NCI-H2029 treated with DMSO at 0.1 percent for 48 hours (cell line): Measurements from ENCODE around the gene PDE6A.
A peak's percentile ranks its signal among the peaks of the same experiment; 100 is the strongest.
"Not testable (repeated sequence)": the region's sequence is repeated elsewhere in the genome, so short reads cannot be mapped to it uniquely, and the experiment has no call there.

Source experiments
- DNase-seq: peaks from one replicate; lab custom pipeline; 2025; lab: John Stamatoyannopoulos, UW

Gene PDE6A

GRCh38 chr5:149860801-149861322 lies 83.7 kb downstream of the PDE6A start:
- DNase-seq = no peak

- no peak for DNase-seq
These were observed 84.8 kb downstream of the PDE6A start for GRCh38 chr5:149859746-149860145.

GRCh38 chr5:149858481-149858880 lies 86.1 kb downstream of the PDE6A start:
- DNase-seq = not testable (repeated sequence)

- DNase-seq = peak; percentile 78
These were observed 87.1 kb downstream of the PDE6A start for GRCh38 chr5:149857499-149857898.

- DNase-seq = peak; percentile 27
These were observed 89.2 kb downstream of the PDE6A start for GRCh38 chr5:149855366-149855765.

DNA sequence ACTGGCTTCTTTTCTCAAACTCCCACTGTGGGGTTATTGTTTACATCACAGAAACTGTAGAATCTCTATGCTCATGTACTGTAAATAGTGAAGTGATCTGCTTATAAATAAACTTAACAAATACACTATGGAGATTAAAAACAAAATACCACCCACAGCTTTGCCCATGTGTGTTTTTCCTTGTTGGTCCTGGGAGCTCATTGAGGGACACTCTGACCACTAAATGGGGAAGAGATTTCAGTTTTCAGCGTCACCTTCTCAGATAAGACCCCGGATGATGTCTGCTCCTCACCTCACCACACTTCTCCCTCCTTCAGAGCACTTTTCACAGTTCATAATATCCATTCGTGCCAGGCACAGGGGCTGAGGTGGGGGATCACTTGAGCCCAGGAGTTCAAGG lies 89.7 kb downstream of the PDE6A start:
- DNase-seq = no peak

DNA sequence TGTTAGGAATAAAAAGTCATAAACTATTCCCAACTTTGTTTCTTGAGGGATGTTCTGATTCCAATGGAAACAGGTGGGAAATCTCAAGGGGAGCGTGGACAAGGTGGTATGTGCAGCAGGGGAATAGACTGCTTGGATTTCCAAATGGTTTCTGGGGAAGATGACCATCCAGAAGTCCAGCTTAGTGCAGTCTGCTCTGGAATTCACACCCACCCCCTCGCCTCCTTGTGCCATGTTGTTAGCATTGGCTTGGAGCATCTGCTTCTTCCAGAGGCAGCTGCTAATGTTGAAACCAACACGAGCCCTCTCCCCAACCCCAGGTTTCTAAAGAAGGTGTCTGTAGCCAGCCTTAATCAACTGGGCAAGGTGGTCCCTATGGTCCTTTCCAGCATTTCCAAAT lies 90.9 kb downstream of the PDE6A start:
- no peak for DNase-seq

- no peak for DNase-seq
These were observed 91.3 kb downstream of the PDE6A start for GRCh38 chr5:149853331-149853648.

GRCh38 chr5:149852641-149853330 lies 91.8 kb downstream of the PDE6A start:
- no peak for DNase-seq

- no peak for DNase-seq
These were observed 93.4 kb downstream of the PDE6A start for GRCh38 chr5:149851211-149851610.

DNA sequence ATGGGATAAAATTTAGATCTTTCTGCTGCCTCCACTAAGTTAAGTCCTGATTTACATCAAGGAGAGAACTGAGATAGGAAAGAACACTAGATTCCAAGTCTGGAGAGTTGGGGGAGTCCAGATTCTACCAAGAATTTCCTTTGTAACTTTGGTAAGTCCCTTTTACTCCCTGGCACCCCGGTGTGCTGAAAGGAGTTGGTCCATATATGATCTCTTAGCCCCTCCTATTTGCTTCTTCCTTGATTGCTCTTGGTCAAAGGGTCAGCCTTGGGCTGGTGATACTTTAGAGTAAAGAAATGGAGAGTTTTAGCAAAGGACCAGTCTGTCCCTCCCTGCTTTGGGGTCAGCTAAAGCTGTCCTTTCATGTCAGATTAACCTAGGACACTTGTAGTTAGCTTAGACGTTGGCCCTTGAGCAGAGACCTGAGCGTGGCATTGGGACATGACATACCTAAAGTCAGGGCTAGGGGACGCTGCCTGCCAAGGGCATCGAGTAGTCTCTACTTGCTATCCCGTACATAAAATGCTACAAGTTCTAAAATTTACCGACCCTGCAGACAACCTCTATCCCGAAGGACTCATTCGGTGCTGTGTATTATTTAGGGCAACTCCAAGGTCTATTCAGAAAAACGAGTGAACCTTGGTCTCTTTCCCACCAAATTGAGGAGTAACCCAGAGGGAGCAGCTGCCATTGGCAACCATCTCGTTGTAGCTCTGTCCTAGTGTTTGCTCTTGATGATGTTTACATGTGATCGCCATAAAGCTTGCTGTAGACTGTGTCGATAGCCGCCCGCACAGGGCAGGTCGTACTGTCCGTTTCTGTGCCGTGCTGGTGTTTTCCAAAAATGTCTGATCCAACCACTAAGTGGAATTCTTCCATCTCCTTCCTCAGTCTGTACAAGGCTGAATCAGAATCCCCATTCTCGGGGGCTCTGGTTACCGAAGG lies 94.4 kb downstream of the PDE6A start:
- no peak for DNase-seq

- no peak for DNase-seq
These were observed 95.2 kb downstream of the PDE6A start for GRCh38 chr5:149849280-149849965.

GRCh38 chr5:149847611-149848010 lies 97.0 kb downstream of the PDE6A start:
- DNase-seq = no peak

GRCh38 chr5:149846021-149846420 lies 98.6 kb downstream of the PDE6A start:
- no peak for DNase-seq

GRCh38 chr5:149845601-149846000 lies 99.0 kb downstream of the PDE6A start:
- no peak for DNase-seq

GRCh38 chr5:149841851-149842793 lies 102.5 kb downstream of the PDE6A start:
- no peak for DNase-seq

GRCh38 chr5:149840226-149840825 lies 104.3 kb downstream of the PDE6A start:
- no peak for DNase-seq

- no peak for DNase-seq
These were observed 104.8 kb downstream of the PDE6A start for GRCh38 chr5:149839761-149840160.

DNA sequence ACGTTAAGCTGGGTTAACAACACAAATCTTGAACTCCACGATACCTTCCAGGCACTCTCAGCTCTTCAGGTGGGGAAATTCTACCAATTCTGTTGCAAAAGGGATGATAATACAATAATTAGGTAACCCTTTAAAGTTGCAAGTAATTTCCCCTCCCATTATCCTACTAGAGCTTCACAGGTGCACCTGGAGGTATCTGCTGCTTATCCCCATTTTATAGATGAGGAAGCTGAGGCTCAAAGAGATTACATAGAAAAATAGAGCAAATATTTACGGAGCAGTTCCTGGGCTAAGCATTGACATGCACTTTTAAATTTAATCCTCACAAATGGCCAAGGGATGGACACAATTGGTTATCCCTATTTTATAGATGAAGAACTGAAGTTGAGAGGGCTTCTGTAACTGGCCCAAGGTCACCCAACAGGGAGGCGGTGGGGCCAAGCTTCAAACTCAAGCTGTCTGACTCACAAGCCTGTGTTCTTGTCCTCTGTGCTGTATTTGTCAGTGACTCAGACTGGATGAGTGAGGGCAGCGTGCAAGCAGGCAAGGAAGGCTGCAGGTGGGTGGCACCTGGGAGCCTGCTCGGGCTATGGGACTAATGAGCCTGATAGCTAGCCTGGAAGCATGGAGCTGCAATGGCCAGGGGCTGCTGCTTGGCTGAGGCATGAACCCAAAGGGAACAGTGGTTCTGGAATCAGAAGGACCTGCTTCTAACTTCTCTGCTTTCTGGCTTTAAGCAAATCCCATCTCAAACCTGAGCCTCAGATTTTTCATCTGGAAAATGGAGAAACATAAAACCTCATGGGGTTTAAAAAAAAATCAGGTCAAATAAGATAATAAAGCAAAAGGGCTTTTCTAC lies 105.5 kb downstream of the PDE6A start:
- DNase-seq = no peak

DNA sequence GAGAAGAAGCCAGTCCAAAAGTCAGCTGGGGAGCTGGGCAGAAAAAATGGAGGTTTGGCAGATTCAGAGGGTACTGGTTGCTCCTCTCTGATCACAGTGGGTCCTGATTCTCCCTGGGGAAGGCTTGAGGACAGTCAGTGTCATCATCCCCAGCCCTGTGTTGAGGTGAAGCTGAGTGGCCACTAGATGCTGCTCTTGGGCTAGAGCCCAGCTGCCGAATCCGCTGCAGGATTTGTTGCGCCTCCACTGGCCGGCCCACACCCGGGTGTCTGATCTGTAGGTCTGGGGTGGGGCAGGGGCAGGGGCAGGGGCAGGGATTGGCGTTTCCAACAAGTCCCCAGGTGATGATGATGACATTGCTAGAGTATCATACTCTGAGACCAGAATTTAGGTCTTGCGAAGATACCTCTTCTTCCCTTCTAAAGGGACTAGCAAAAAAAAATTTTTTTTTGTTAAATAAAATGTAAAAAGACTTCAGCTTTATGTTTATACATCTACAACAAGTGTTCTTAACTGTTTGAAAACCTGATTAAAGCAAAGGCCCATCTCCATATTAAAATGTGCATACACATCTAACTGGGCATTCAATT lies 106.8 kb downstream of the PDE6A start:
- DNase-seq = no peak
